Hematopoietic multipotent progenitor cell treated with erythropoietin and hydrocortisone succinate and interleukin-3 and kit ligand, for 8 days (in vitro differentiated cells): ENCODE data around the gene ITGBL1.

Experiments used
- DNase-seq: peaks from one replicate; pipeline ENCODE4 v3.0.0-alpha.2; 2015

The ITGBL1 gene, protein sequence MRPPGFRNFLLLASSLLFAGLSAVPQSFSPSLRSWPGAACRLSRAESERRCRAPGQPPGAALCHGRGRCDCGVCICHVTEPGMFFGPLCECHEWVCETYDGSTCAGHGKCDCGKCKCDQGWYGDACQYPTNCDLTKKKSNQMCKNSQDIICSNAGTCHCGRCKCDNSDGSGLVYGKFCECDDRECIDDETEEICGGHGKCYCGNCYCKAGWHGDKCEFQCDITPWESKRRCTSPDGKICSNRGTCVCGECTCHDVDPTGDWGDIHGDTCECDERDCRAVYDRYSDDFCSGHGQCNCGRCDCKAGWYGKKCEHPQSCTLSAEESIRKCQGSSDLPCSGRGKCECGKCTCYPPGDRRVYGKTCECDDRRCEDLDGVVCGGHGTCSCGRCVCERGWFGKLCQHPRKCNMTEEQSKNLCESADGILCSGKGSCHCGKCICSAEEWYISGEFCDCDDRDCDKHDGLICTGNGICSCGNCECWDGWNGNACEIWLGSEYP

DNA sequence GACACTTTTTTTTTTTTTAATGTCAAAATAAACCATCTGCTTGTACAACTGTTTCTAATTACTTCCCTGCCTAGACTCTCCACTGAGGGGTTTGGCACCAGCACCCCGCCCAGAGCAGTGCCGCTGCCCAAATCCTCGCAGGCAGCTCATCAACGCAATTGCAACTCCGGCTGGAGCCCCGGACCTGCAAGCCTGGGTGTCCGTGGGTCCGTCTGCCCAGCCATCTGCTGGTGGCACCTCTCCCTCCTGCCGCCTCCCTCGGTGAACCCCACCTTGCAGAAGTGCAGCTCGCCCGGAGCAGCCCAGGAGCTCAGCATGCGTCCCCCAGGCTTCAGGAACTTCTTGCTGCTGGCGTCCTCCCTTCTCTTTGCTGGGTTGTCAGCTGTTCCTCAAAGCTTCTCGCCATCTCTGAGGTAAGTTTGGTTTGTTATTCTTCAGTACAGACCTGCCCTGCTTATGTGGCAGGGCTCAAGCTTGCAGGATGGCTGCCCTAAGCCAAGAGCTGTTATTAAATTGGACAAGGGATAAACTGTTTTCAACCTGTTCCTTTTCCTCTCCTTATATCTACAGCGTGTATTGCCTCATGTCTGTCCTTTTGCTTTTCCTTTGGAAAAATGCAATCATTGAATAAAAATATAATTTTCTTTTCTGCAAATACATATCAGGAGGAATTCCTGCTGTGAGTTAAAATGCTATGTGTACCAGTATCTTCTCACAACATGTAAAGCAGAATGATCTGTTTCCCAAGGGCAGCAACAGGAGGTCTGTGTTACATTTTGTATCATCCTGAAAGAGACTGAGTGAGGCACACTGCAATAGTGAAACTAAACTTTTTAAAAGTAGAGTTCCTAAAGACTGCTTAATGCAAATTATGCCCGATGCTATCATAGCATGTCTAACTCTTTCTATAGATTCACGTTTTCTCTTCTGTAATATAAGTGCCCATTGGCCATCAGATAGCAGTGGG lies at the start of gene ITGBL1:
Gene ITGBL1, plus strand, starts transcription at position 157 of the 967 bp plus-strand sequence. Its CDS starts 159 bp downstream, at position 316.
- no peak for DNase-seq

DNA sequence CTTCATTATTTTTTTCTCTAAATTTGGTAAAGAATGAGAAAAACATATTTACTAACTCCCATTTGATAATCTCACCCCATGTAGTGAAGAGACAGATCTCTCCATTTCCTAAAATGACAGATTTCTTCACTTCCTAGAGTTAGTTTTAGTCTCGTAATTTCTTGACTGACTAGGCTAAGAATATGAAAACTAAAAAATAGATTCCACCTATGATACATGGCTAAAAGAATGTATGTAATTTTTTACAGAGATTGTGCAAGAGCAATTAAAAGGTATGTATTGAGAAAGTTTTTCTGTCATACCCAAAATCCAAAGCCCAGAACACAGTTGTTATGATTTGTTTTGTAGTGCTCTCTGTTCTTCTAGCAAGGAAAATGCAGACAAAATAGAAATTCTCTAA lies 45.7 kb upstream of the ITGBL1 start:
- DNase-seq: no peak

DNA sequence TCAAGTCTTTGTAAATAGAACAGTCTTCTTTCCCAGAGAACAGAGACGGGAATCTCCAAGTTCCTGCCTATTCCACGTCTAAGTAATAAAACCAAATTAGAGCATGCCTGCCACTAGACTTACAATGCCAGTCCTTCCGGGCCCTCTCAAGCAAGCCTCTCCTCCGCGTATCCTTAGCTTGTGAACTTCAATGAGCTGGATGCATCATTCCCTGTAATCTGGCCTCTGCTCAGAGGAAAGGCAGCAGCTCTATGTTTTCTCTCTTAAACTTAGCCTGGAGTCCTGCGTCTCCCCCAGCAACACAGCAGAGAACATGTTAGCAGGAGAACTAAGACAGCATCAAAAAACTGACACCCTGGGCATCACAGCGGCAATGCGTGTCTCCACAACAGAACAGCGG lies 44.3 kb upstream of the ITGBL1 start:
- DNase-seq: no peak

DNA sequence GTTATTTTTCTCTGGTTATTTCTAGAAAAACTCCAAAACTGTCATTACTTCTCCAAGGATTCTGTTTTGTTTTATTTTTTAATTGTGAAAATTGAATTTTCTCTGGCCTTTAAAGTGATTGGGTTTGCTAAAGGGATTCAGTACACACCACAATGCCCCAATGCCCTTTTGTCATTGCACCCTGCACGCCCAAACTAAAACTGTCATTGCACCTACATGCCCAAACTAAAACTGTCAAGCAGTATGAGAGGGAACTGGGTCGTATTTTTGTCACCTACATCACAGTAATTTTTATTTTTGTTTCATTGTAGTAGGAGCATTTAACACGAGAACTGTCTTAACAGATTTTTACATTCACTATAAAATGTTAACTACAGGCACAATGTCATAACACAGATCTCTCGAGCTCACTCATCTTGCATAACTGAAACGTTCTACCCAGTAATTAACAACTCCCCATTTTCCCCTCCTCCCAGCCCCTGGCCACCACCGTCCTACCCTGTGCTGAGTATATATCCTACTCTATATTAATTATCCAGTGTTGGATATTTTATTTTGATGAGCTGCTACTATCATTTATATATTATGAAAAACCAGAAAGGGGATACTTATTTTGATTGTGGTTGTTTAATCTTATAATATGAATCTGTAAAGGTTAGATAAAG lies 43.4 kb upstream of the ITGBL1 start:
- DNase-seq: no peak

DNA sequence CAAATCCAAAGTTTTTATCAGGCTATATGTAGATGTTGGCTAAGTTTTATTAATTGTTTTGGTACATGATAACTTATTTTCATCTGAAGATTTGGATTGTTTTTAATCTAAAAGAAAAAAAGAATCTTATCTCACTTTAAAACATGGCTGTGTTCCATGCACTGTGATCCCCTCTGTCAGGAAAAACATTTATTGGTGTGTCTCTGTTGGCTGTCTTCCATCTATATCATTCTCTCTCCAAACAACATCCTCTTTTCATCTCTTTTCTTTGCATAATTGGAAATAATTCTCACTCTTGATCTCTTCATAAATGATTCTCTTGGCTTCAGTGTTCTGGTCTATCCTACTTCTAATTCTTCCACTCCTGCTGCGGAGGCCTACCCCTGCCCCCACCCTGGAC lies 40.4 kb upstream of the ITGBL1 start:
- no peak for DNase-seq

DNA sequence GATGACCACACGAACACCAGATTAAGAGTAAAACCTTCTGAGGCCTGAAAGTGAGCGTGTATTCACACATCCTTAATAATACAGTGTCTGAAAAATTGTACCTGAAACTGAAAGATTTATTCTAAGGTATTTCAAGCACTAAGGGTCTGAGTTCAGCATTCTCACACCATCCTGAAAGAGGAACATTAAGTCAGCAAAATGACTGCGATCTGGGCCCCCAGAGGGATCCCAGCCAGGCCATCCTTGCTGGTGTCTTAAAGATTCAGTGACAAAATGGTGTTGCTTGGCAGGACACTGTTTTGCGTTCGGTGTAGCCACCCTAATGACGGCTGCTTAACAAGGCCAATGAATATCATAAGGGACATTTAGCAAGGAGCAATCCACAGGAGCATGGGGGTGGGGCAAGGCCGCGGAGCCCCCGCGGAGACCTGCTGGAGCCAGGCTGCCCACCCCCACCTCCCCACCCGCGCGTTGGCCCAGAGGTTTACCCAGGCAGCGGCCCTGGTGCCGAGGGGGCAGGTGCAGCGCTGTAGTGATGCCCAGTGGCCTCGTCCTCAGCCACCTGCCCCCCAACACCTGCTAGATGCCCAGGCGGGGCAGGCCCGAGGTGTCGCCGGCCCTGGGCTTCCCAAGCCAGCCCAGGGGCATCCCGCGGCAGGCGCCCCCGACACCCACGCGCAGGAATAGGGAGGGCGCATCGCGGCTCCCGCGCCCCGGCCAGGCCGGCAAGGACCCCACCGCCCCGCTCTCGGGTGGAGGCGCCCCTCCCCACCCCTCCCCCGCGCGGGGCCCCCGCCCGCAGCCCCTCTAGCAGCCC lies 36.9 kb upstream of the ITGBL1 start:
- no peak for DNase-seq

DNA sequence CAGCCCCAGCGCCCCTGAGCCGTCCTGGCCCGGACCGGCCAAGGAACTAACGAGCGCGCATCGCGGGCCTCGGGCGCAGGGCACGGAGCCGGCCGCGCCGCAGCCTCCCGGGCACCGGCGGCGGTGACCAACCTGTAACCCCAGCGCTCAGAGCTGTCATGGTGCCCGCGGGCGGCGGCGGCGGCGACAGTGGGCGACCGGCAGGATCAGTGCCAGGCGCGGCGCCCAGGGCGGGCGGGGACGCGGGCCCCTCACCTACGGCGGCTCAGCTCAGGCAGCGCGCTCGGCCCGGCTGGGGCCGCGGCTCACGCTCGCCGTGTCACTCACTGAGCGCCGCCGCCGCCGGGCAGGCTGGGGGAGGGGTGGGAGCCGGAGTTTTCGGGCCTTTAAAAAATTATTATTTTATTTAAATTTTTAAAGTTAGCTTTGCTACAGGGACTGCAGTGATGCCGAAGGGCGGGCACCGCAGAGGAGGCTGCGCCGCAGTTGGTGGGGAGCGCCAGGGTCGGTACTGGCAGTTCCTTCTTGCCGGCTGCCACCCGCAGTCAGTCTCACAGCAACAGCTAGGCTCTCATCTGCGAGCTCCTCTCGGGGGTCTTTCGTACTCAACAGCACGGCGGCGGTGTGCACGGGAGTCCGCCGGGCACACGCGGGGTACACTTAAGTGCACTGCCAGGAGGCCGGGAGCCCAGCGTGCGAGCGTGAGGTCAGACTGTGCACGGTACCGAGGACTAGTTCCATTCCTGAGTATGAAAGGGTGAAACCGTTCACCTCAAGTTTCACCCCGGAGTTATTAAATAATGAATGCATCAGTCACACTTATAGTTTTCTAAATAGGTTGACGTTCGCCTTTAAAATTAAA lies 36.1 kb upstream of the ITGBL1 start, which contains the start of gene NALCN:
Gene NALCN, minus strand, starts transcription at position 328 of the 862 bp plus-strand sequence. CDS start 17,382 bp downstream, outside the sequence.
- DNase-seq: no peak

DNA sequence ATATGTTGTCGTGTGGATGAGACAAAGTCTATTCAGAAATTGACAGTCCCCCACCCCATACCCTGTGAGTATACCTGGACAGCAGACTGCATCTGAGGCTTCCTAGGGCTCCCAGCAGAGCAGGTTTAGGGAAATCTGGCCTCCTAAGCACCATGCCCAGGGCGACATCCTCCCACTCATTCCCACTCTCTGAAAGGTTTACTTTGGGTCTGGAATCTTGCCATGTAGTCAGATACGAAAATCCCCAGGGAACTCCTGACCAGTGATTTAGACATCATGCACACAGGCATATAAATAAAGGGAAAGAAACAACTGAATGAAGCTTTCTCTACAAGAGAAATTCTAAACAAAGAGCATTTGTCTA lies 35.5 kb upstream of the ITGBL1 start:
- no peak for DNase-seq

DNA sequence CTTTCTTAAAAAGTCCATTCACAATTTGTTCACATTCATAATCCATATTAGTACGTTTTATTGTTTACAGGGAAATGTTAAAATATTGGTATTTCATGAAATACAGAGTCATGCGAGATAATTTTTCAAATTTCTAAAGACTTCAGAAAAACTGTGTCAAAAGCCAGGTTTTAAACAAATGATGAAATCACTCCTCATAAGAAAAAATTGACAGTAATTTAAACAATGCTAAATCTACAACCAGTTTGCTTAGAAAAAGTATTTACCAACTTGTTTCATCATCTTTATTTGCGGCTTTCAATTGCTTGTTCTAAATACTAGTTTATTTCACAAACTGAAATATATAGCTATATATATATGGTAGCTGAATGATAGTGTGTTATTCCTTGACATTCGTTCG lies 35.0 kb upstream of the ITGBL1 start:
- DNase-seq: no peak

DNA sequence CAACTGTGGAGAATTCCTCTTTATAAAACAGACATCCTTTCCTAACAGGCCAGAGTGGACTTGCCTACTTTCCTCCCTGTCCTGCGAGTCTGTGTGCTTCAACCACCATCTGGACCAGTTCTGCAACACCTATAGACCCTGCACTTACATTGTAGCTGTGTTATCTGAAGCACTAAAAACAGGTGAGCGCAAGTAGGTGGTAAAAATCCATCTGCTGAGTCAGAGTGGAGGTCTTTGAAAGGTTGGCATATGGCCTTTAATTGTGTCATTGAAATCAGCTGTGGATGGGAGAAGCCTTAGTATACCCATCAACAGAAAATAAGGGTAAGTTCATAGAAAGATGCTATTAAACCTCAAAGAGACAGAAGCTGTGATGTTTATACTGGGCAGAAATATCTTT lies 28.6 kb upstream of the ITGBL1 start:
- no peak for DNase-seq

DNA sequence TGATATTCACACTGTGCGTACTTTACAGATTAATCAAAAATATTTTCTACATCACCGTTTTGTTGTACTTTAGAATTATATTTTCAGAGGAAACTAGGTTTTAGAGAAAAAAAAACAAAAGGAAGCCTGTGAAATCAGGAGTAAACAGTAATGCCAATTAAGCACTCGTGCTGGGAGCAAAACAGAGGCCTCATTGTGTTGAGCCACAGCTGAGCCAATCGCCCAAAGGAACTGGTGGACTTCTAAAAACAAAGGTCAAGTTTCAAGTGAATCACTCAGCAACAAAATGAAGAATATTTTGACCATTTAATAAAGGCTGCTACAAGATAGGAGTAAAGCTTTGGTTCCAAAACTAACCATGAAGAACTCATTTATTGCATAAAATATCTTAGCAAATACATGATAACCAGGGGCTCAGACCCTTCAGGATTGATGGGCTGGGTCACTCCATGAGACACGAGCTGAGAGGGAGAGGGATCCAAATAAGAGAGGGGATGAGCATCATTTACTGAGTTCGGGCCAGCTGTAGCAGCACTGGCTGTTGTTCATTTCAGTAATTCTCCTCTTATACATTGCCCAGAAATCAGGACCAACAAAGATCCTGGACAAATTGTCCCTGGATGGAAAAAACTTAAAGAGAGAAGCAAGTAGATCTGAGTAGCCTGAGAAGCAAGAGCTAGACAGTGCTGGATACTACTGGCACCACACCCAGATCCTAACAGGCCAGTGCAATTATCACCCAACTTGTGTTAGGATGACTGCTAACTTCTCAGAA lies 27.9 kb upstream of the ITGBL1 start:
- no peak for DNase-seq

DNA sequence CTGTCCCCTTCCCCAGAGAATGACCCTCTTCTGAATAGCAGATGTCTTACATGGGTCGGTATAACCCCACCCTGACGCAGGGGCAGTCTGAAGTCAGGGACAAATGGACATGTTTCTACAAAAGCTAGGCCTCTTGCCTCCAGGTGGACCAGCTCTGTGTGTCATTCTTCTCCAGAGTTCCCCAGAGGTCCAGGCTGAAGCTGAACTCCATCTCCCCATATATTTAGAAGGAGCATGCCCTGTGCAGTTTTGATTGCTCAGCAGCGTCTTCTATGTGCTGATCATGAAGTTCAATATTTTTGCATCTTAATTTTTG lies 27.4 kb upstream of the ITGBL1 start:
- no peak for DNase-seq

DNA sequence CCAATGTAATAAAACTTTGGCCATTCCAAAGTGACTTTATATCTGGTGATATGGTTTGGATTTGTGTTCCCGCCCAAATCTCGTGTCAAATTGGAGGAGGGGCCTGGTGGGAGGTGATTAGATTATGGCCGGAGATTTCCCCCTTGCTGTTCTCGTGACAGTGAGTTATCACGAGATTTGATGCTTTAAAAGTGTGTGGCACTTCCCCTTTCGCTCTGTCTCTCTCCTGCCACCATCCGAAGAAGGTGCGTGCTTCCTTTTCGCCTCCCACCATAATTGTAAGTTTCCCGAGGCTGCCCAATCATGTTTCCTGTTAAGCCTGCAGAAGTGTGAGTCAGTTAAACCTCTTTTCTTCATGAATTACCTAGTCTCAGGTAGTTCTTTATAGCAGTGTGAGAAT lies 26.9 kb upstream of the ITGBL1 start:
- DNase-seq: no peak

DNA sequence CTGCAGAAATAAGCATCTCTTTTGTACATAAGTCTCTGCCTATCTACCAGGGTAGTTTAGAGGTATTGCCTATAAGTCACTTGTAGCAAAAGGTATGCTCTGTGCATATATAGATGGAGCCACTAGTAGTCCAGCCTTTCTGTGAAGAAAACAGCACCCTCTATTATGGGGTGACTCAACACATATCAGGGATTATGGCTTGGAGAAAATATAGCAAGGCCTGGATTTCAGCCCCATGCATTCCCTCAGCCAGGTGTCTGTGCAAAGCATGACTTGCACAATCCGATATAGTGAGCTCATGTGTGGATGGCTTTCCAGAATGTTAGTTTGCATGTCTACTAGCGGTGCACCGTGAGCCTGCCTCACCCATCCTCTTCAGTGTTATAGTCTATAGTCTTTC lies 22.7 kb upstream of the ITGBL1 start:
- DNase-seq: no peak

DNA sequence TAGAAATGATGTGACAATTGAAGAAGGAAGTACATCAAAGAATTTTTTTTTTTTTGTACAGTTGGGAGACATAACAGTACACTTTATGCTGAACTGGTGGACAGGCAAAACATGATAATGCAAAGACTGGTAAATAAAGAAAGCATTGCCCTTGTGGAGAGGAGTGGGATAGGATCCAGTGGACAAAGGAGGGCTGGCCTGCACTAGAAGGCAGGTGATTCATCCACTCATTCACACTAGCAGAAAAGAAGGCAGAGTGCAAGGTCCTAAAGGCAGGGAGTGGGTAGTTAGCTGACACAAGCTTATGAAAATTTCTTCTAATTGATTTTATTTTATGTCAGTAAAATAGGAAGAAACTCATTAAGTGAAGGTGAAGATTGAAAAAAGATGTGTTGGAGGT lies 18.6 kb upstream of the ITGBL1 start:
- DNase-seq: no peak

DNA sequence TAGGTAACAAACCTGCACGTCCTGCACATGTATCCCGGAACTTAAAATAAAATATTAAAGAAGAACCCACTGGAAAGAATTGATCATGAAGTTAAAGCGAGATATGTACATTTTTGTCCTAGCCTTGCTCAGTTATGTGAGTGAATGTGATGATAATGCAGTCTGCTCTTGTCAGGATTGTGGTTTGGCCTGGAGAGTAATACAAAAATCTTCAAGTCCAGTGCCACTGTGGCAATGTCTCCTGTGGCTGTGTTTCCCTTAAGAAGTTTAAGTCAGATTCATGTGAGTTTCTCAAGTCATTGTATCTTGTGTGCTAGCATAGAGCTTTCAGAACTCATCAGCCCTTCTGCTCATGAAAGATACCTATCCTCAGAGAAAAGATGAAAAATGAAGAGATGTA lies 18.0 kb upstream of the ITGBL1 start:
- no peak for DNase-seq

DNA sequence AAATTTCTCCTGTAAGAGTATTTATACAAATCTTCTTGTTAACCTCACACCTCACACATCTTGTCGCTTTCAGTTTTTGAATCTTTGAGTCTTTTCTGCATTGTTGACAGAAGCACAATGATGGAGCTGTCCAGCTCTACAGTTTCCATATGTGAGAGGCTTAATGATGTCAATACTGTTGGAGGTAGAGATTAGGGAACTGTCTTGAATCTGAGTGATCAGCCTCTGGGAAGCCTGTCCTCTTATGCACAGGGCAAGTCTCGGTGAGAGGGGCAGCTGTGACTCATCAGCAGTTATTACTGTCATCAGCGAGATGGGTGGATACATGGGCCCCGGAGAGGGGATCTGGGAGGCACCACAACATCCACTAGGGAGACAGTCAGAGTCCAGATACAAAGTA lies 4.6 kb upstream of the ITGBL1 start:
- no peak for DNase-seq

DNA sequence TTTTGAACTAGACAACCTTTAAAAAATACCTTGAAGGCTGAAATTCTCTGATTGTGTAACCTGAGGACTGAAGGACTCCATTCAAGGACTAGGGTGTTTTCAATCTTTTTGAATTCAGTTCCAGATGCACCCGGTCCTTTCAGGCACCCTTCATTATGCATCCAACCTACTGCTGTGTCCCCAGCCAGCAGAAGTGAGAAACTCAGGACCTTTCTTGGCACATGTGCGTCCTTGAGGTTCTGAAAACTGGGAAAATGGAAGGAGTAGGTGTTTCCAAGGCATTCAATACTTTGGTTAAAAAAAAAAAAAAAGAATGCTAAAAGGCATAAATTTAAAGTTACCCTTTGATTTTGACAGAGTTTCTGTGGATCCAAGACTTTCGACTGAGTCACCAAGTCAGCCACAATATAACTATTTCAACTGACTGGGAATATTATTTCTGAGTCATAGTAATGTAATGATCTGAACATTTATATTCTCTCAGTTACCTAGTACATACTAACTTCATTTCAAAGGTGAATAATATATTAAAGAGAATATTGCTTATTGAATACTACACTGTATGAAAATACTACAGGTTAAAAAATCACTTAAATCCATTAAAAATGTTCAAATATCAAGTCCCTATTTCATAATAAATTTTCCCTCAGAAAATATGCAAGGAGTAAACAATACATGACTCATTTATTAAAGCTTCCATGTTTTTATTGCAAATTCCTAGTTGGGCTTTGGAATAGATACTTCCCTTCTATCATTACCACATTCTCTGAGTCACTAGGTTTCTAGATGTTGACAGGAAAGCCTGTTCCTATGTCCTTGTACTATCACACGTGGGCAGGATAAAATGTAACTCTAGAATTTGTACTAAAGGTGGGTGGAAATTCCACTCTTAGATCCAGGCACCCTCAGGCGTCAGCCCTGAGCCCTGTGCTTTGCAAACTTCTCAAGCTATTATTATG lies 2.4 kb upstream of the ITGBL1 start:
- no peak for DNase-seq

DNA sequence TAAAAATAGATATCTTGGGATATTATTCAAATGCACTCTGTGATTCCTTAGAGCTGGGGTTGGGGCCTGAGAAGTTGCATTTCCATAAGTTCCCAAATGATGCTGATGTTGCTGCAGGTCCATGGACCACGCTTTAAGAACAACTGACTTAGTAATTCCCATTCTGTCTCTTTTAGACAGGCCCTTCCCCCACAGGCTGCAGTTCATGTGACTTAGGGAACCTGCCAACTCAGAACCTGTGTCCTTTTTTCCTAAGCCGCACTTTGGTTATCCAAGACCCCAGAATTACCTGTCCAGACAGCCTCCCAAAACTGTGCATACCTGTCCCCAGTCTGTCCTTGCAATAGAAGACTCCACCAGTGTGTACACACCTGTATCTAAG lies 1.7 kb upstream of the ITGBL1 start:
- no peak for DNase-seq
